GM23338 (cell line): ENCODE data around the gene MOK. TPM values are rescaled to one million over a fixed set of nuclear protein-coding genes. Genes with fewer than 3 reads are reported as not detected.

Experiments used
- ATAC-seq: fragments of 200-7000 bp; cut with Tn5 transposase; 3 replicates; pipeline ENCODE4 v1.9.1; 2020
- DNase-seq: peaks from one replicate; pipeline ENCODE4 v3.0.0-alpha.2; 2015; ENCODE audit warnings: low spot score
- H2AFZ ChIP-seq: fragments of 200-600 bp; sonication (generic); 2 replicates; pipeline ENCODE4 v1.8.0; 2016; ENCODE audit warnings: antibody characterized with exemption, mild to moderate bottlenecking, moderate library complexity
- H3F3A ChIP-seq: fragments of 200-600 bp; sonication (generic); replicated peaks from 2 replicates; pipeline ENCODE4 v1.8.0; 2017; ENCODE audit warnings: antibody characterized with exemption, mixed run types, low read depth
- H3K27ac ChIP-seq: fragments of 200-600 bp; sonication (generic); 2 replicates; pipeline ENCODE4 v1.6.1; 2016; ENCODE audit warnings: low read depth
- H3K27me3 ChIP-seq: fragments of 200-600 bp; sonication (generic); 2 replicates; pipeline ENCODE4 v1.8.0; 2016; ENCODE audit warnings: mild to moderate bottlenecking, mixed run types, moderate library complexity; ENCODE audit not compliant: insufficient read depth
- H3K36me3 ChIP-seq: fragments of 200-600 bp; sonication (generic); 2 replicates; pipeline ENCODE4 v1.8.0; 2016; ENCODE audit warnings: mild to moderate bottlenecking; ENCODE audit not compliant: insufficient read depth
- H3K4me1 ChIP-seq: fragments of 200-600 bp; sonication (generic); 2 replicates; pipeline ENCODE4 v1.8.0; 2016; ENCODE audit warnings: mild to moderate bottlenecking, moderate library complexity; ENCODE audit not compliant: insufficient read depth
- H3K4me2 ChIP-seq: fragments of 200-600 bp; sonication (generic); 2 replicates; pipeline ENCODE4 v1.7.1; 2017; ENCODE audit warnings: mixed run types
- H3K4me3 ChIP-seq: fragments of 200-600 bp; sonication (generic); 2 replicates; pipeline ENCODE4 v1.6.1; 2016; ENCODE audit warnings: mixed run types
- H3K79me2 ChIP-seq: fragments of 200-600 bp; sonication (generic); replicated peaks from 2 replicates; pipeline ENCODE4 v1.8.0; 2017; ENCODE audit warnings: mild to moderate bottlenecking; ENCODE audit not compliant: insufficient read depth
- H3K9me2 ChIP-seq: fragments of 200-600 bp; sonication (generic); 2 replicates; pipeline ENCODE4 v1.8.0; 2017; ENCODE audit not compliant: insufficient read depth
- H4K20me1 ChIP-seq: fragments of 200-600 bp; sonication (generic); replicated peaks from 2 replicates; pipeline ENCODE4 v1.8.0; 2017; ENCODE audit warnings: mild to moderate bottlenecking; ENCODE audit not compliant: insufficient read depth
- H3K27ac Mint-ChIP-seq: 2 replicates; pipeline ENCODE4 v1.8.0; 2020; ENCODE audit warnings: inconsistent platforms, mild to moderate bottlenecking, moderate library complexity, mixed read lengths
- H3K27me3 Mint-ChIP-seq: 3 replicates; pipeline ENCODE4 v1.8.0; 2022; ENCODE audit warnings: low read depth, mild to moderate bottlenecking, moderate library complexity, mixed read lengths, inconsistent platforms; ENCODE audit not compliant: insufficient read depth, poor library complexity
- H3K36me3 Mint-ChIP-seq: 3 replicates; pipeline ENCODE4 v1.8.0; 2021; ENCODE audit warnings: low read depth, mild to moderate bottlenecking, inconsistent platforms, moderate library complexity, mixed read lengths
- H3K4me1 Mint-ChIP-seq: 3 replicates; pipeline ENCODE4 v1.8.0; 2020; ENCODE audit warnings: mild to moderate bottlenecking, inconsistent platforms, mixed read lengths
- H3K4me3 Mint-ChIP-seq: 3 replicates; pipeline ENCODE4 v1.8.0; 2021; ENCODE audit warnings: moderate library complexity, mild to moderate bottlenecking, inconsistent platforms, mixed read lengths
- H3K9me3 Mint-ChIP-seq: 3 replicates; pipeline ENCODE4 v1.8.0; 2020; ENCODE audit warnings: moderate library complexity, mild to moderate bottlenecking, inconsistent platforms, mixed read lengths
- EZH2 ChIP-seq: fragments of 200-600 bp; sonication (generic); IDR thresholded peaks from one replicate; pipeline ENCODE4 v1.8.0; 2017; ENCODE audit warnings: antibody characterized with exemption, mild to moderate bottlenecking, low read depth; ENCODE audit not compliant: unreplicated experiment
- JUNB ChIP-seq: IDR thresholded peaks from one replicate; pipeline ENCODE4 v1.6.1; 2016; ENCODE audit warnings: antibody characterized with exemption; ENCODE audit not compliant: unreplicated experiment
- NANOG ChIP-seq: IDR thresholded peaks from 2 replicates; pipeline ENCODE4 v1.6.1; 2016; ENCODE audit warnings: antibody characterized with exemption, borderline replicate concordance
- POLR2AphosphoS5 ChIP-seq: IDR thresholded peaks from 2 replicates; pipeline ENCODE4 v1.6.1; 2016; ENCODE audit warnings: antibody characterized with exemption, low read depth
- STAT1 ChIP-seq: IDR thresholded peaks from one replicate; pipeline ENCODE4 v1.6.1; 2016; ENCODE audit warnings: antibody characterized with exemption; ENCODE audit not compliant: unreplicated experiment
- ZNF114 ChIP-seq: fragments of 250-450 bp; sonication (Bioruptor Pico); IDR thresholded peaks from 2 replicates; pipeline ENCODE4 v1.5.0; 2020; ENCODE audit warnings: mild to moderate bottlenecking, moderate library complexity
- ZNF331 ChIP-seq: fragments of 250-450 bp; sonication (Bioruptor Pico); IDR thresholded peaks from 2 replicates; pipeline ENCODE4 v1.5.0; 2020; ENCODE audit warnings: low read depth, mild to moderate bottlenecking, moderate library complexity
- polyA plus RNA-seq: library from polyadenylated mRNA; unstranded; fragments of >200 nt; fragmentation: Nextera tagmentation; extraction: Ambion mirVana; gene quantifications from 2 replicates; pipeline ENCODE4 v1.2.1, GENCODE V29; 2016
- total RNA-seq: library from RNA; depleted of rRNA; stranded (reverse); fragments of >200 nt; shearing (Covaris generic); gene quantifications from 2 replicates; pipeline ENCODE4 v1.2.3, GENCODE V29; 2014
- TF ChIP-seq, protein P1 (sequence below), 2 experiments: fragments of 200-600 bp in 1 of 2; sonication (generic) in 1 of 2; conservative IDR thresholded peaks; 2 replicates each; pipeline versions ENCODE4 v1.5.1 to v1.6.1; 2016 to 2017; ENCODE audit warnings: antibody characterized with exemption in 2 of 2, low read depth in 2 of 2, mild to moderate bottlenecking in 2 of 2, moderate library complexity in 1 of 2
- TF ChIP-seq, protein P2 (sequence below): fragments of 250-450 bp; sonication (Bioruptor Pico); IDR thresholded peaks from 2 replicates; pipeline ENCODE4 v1.5.0; 2020; ENCODE audit warnings: mild to moderate bottlenecking, moderate library complexity

MOK gene
- total and polyA plus RNA-seq, 2 experiments from 2014 or later = 3.1 TPM

DNA sequence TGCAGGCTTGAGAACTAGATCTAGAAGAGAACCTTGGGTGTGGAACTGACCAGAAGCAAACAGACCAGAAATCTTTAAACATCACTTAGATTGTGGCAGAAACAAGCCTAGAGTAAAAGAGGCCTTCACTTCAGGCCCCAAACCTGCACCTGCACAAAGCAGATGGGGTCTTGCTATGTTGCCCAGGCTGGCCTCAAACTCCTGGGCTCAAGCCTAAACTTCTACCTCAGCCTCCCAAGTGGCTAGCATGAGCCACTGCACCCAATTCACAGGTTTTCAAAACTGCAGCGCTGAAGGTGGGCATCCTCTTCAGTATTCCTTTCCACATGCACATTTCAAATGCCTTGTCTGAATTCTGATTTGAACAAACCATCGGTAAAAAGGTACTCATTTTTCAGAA lies 19.9 kb downstream of the MOK start:
- Histone ChIP-seq H3K9me2 (no peaks in the 10 kb centered on the region), H2AFZ (no peak overlapping the region), H3K4me3 (no peak overlapping the region), H3K36me3 (no peaks in the 10 kb centered on the region), H3K27ac (no peak overlapping the region), H3F3A (no peaks in the 10 kb centered on the region), H3K4me2 (no peak overlapping the region), H3K27me3 (no peaks in the 10 kb centered on the region), H4K20me1 (no peaks in the 10 kb centered on the region), H3K79me2 (no peaks in the 10 kb centered on the region), H3K4me1 (no peaks in the 10 kb centered on the region)
- DNase-seq (no peak), ATAC-seq (no peak)
- Mint-ChIP-seq H3K9me3 (peaks cover 6% of the 10 kb centered on the region; the same call in 2 of the 3 replicates), H3K27ac (no peak overlapping the region), H3K27me3 (peaks cover 6% of the 10 kb centered on the region), H3K36me3 (no peaks in the 10 kb centered on the region), H3K4me3 (no peak overlapping the region), H3K4me1 (no peaks in the 10 kb centered on the region)
- TF ChIP-seq EZH2 = no peak
- TF ChIP-seq JUNB = no peak
- TF ChIP-seq, protein P1, sequence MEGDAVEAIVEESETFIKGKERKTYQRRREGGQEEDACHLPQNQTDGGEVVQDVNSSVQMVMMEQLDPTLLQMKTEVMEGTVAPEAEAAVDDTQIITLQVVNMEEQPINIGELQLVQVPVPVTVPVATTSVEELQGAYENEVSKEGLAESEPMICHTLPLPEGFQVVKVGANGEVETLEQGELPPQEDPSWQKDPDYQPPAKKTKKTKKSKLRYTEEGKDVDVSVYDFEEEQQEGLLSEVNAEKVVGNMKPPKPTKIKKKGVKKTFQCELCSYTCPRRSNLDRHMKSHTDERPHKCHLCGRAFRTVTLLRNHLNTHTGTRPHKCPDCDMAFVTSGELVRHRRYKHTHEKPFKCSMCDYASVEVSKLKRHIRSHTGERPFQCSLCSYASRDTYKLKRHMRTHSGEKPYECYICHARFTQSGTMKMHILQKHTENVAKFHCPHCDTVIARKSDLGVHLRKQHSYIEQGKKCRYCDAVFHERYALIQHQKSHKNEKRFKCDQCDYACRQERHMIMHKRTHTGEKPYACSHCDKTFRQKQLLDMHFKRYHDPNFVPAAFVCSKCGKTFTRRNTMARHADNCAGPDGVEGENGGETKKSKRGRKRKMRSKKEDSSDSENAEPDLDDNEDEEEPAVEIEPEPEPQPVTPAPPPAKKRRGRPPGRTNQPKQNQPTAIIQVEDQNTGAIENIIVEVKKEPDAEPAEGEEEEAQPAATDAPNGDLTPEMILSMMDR (conservative IDR thresholded peaks at IDR 0.05; ENCODE audit: low read depth in 2 of 2) = 0 out of 4 replicates have a peak, but pooled peaks of 1 of the 2 experiments have one; percentile 3

DNA sequence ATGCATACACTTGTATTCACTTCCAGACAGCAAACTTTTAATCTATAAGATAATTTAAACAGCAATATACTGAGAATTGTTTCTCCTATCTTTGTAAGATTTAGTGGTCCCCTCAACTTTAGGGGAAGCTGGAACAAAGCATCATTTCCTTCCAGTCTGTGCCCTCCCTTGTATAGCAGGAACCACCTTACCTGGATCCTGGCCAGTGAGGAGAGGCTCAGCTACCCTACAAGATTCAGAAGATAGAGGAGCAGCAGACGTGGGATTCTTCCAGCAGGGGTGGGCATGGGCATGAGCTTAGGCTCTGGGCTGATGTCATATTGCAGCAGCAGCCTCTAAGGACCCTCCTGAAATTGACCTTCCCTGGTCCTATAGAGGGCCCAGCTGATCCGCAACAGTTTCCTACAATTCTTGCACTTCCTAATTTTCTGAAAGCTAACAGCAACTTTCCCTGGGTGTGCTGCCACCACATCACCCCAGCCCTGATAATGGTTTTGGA lies 21.3 kb downstream of the MOK start:
- H3K4me1 Mint-ChIP-seq = no peaks in the 10 kb centered on the region; the same call in 2 of the 3 replicates
- H3K27ac Mint-ChIP-seq = no peak overlapping the region

More for the DNA sequence above, 21.3 kb downstream of the MOK start:
- no peak for DNase-seq
- Histone ChIP-seq H4K20me1 (no peaks in the 10 kb centered on the region), H3K9me2 (no peaks in the 10 kb centered on the region), H3F3A (no peaks in the 10 kb centered on the region), H3K27me3 (no peaks in the 10 kb centered on the region), H3K4me1 (no peaks in the 10 kb centered on the region), H3K4me3 (no peak overlapping the region), H3K79me2 (no peaks in the 10 kb centered on the region), H2AFZ (no peak overlapping the region), H3K4me2 (no peak overlapping the region), H3K36me3 (no peaks in the 10 kb centered on the region), H3K27ac (no peak overlapping the region)
- ATAC-seq = no peak; the same call in 2 of the 3 replicates
- no peaks in the 10 kb centered on the region for H3K36me3 Mint-ChIP-seq
- H3K4me3 Mint-ChIP-seq = no peak overlapping the region
- peaks cover 6% of the 10 kb centered on the region; the same call in 2 of the 3 replicates for H3K9me3 Mint-ChIP-seq
- H3K27me3 Mint-ChIP-seq = peaks cover 6% of the 10 kb centered on the region
- TF ChIP-seq POLR2AphosphoS5 = no peak
- no peak for TF ChIP-seq ZNF331 (CRISPR knock-in tag)
- no peak for TF ChIP-seq STAT1
- TF ChIP-seq, protein P2, sequence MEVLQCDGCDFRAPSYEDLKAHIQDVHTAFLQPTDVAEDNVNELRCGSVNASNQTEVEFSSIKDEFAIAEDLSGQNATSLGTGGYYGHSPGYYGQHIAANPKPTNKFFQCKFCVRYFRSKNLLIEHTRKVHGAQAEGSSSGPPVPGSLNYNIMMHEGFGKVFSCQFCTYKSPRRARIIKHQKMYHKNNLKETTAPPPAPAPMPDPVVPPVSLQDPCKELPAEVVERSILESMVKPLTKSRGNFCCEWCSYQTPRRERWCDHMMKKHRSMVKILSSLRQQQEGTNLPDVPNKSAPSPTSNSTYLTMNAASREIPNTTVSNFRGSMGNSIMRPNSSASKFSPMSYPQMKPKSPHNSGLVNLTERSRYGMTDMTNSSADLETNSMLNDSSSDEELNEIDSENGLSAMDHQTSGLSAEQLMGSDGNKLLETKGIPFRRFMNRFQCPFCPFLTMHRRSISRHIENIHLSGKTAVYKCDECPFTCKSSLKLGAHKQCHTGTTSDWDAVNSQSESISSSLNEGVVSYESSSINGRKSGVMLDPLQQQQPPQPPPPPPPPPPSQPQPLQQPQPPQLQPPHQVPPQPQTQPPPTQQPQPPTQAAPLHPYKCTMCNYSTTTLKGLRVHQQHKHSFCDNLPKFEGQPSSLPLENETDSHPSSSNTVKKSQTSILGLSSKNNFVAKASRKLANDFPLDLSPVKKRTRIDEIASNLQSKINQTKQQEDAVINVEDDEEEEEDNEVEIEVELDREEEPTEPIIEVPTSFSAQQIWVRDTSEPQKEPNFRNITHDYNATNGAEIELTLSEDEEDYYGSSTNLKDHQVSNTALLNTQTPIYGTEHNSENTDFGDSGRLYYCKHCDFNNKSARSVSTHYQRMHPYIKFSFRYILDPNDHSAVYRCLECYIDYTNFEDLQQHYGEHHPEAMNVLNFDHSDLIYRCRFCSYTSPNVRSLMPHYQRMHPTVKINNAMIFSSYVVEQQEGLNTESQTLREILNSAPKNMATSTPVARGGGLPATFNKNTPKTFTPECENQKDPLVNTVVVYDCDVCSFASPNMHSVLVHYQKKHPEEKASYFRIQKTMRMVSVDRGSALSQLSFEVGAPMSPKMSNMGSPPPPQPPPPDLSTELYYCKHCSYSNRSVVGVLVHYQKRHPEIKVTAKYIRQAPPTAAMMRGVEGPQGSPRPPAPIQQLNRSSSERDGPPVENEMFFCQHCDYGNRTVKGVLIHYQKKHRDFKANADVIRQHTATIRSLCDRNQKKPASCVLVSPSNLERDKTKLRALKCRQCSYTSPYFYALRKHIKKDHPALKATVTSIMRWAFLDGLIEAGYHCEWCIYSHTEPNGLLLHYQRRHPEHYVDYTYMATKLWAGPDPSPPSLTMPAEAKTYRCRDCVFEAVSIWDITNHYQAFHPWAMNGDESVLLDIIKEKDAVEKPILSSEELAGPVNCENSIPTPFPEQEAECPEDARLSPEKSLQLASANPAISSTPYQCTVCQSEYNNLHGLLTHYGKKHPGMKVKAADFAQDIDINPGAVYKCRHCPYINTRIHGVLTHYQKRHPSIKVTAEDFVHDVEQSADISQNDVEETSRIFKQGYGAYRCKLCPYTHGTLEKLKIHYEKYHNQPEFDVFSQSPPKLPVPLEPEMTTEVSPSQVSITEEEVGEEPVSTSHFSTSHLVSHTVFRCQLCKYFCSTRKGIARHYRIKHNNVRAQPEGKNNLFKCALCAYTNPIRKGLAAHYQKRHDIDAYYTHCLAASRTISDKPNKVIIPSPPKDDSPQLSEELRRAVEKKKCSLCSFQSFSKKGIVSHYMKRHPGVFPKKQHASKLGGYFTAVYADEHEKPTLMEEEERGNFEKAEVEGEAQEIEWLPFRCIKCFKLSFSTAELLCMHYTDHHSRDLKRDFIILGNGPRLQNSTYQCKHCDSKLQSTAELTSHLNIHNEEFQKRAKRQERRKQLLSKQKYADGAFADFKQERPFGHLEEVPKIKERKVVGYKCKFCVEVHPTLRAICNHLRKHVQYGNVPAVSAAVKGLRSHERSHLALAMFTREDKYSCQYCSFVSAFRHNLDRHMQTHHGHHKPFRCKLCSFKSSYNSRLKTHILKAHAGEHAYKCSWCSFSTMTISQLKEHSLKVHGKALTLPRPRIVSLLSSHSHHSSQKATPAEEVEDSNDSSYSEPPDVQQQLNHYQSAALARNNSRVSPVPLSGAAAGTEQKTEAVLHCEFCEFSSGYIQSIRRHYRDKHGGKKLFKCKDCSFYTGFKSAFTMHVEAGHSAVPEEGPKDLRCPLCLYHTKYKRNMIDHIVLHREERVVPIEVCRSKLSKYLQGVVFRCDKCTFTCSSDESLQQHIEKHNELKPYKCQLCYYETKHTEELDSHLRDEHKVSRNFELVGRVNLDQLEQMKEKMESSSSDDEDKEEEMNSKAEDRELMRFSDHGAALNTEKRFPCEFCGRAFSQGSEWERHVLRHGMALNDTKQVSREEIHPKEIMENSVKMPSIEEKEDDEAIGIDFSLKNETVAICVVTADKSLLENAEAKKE = no peak
- no peak for TF ChIP-seq NANOG
- no peak for TF ChIP-seq ZNF114 (CRISPR knock-in tag)
